Measurements from ENCODE around the gene PCLO.
"Not testable (repeated sequence)": the region's sequence is repeated elsewhere in the genome, so short reads cannot be mapped to it uniquely, and the experiment has no call there.

DNA sequence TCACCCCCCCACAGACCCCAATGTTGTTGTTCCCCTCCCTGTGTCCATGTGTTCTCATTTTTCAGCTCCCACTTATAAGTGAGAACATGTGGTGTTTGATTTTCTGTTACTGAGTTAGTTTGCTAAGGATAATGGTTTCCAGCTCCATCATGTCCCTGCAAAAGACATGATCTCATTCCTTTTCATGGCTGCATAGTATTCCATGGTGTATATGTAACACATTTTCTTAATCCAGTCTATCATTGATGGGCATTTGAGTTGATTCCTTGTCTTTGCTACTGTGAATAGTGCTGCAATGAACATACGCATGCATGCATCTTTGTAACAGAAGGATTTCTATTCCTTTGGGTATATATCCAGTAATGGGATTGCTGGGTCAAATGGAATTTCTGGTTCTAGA is 82.8 kb downstream of the PCLO start:
- TF ChIP-seq, protein P1, sequence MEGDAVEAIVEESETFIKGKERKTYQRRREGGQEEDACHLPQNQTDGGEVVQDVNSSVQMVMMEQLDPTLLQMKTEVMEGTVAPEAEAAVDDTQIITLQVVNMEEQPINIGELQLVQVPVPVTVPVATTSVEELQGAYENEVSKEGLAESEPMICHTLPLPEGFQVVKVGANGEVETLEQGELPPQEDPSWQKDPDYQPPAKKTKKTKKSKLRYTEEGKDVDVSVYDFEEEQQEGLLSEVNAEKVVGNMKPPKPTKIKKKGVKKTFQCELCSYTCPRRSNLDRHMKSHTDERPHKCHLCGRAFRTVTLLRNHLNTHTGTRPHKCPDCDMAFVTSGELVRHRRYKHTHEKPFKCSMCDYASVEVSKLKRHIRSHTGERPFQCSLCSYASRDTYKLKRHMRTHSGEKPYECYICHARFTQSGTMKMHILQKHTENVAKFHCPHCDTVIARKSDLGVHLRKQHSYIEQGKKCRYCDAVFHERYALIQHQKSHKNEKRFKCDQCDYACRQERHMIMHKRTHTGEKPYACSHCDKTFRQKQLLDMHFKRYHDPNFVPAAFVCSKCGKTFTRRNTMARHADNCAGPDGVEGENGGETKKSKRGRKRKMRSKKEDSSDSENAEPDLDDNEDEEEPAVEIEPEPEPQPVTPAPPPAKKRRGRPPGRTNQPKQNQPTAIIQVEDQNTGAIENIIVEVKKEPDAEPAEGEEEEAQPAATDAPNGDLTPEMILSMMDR (IDR thresholded peaks at IDR 0.05; ENCODE audit: low read depth, low read length, missing input control): not testable (repeated sequence)
- not testable (repeated sequence) for TF ChIP-seq JUND (IDR thresholded peaks at IDR 0.05); HNF4A (conservative IDR thresholded peaks at IDR 0.05); TAF1 (conservative IDR thresholded peaks at IDR 0.05); SP1 (IDR thresholded peaks at IDR 0.05); RAD21 (IDR thresholded peaks at IDR 0.05)
- TF ChIP-seq, protein P2, sequence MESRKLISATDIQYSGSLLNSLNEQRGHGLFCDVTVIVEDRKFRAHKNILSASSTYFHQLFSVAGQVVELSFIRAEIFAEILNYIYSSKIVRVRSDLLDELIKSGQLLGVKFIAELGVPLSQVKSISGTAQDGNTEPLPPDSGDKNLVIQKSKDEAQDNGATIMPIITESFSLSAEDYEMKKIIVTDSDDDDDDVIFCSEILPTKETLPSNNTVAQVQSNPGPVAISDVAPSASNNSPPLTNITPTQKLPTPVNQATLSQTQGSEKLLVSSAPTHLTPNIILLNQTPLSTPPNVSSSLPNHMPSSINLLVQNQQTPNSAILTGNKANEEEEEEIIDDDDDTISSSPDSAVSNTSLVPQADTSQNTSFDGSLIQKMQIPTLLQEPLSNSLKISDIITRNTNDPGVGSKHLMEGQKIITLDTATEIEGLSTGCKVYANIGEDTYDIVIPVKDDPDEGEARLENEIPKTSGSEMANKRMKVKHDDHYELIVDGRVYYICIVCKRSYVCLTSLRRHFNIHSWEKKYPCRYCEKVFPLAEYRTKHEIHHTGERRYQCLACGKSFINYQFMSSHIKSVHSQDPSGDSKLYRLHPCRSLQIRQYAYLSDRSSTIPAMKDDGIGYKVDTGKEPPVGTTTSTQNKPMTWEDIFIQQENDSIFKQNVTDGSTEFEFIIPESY (IDR thresholded peaks at IDR 0.05): not testable (repeated sequence)
- TF ChIP-seq, protein P3, sequence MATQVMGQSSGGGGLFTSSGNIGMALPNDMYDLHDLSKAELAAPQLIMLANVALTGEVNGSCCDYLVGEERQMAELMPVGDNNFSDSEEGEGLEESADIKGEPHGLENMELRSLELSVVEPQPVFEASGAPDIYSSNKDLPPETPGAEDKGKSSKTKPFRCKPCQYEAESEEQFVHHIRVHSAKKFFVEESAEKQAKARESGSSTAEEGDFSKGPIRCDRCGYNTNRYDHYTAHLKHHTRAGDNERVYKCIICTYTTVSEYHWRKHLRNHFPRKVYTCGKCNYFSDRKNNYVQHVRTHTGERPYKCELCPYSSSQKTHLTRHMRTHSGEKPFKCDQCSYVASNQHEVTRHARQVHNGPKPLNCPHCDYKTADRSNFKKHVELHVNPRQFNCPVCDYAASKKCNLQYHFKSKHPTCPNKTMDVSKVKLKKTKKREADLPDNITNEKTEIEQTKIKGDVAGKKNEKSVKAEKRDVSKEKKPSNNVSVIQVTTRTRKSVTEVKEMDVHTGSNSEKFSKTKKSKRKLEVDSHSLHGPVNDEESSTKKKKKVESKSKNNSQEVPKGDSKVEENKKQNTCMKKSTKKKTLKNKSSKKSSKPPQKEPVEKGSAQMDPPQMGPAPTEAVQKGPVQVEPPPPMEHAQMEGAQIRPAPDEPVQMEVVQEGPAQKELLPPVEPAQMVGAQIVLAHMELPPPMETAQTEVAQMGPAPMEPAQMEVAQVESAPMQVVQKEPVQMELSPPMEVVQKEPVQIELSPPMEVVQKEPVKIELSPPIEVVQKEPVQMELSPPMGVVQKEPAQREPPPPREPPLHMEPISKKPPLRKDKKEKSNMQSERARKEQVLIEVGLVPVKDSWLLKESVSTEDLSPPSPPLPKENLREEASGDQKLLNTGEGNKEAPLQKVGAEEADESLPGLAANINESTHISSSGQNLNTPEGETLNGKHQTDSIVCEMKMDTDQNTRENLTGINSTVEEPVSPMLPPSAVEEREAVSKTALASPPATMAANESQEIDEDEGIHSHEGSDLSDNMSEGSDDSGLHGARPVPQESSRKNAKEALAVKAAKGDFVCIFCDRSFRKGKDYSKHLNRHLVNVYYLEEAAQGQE (IDR thresholded peaks at IDR 0.05): not testable (repeated sequence)
- TF ChIP-seq, protein P4, sequence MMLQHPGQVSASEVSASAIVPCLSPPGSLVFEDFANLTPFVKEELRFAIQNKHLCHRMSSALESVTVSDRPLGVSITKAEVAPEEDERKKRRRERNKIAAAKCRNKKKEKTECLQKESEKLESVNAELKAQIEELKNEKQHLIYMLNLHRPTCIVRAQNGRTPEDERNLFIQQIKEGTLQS (IDR thresholded peaks at IDR 0.05): not testable (repeated sequence)

All from liver (tissue), 3 donors.